ENCODE results near the gene ANKLE1. TPM values are rescaled to one million over a fixed set of nuclear protein-coding genes. Genes with fewer than 3 reads are reported as not detected.

Gene ANKLE1
- total and polyA plus RNA-seq, 2 donors (not counting 3 experiments of a cell fraction or from before 2014, with no cell fraction given): 1.9 to 3.1 TPM

GRCh38 chr19:17255150-17255621 lies 26.5 kb upstream of the ANKLE1 start:
- BruUV-seq (replicated peaks): no TSS peak
- Histone ChIP-seq H3K36me3 (ENCODE audit: control insufficient read depth in 2 of 2, extremely low read depth in 1 of 2, insufficient read depth in 2 of 2, low read length in 2 of 2) (peaks cover 0 to 36% of the 10 kb centered on the region in 2 experiments), H3K27me3 (ENCODE audit: control insufficient read depth in 2 of 2, insufficient read depth in 2 of 2, low read length in 2 of 2) (no peaks in the 10 kb centered on the region), H3K9me1 (replicated peaks; ENCODE audit: control insufficient read depth, extremely low read depth, insufficient read depth, low read length) (no peaks in the 10 kb centered on the region), H2AFZ (ENCODE audit: low read depth, low read length) (no peak overlapping the region), H3K4me3 (replicated peaks in 1 of 3; ENCODE audit: insufficient read depth in 1 of 3, low read depth in 1 of 3, low read length in 3 of 3) (no peak overlapping the region), H3K27ac (ENCODE audit: insufficient read depth, low read depth, low read length) (no peak overlapping the region), H3K4me1 (ENCODE audit: control insufficient read depth, extremely low read depth, insufficient read depth, low read length) (no peaks in the 10 kb centered on the region), H4K20me1 (replicated peaks; ENCODE audit: control insufficient read depth, extremely low read depth, insufficient read depth, low read length) (no peaks in the 10 kb centered on the region), H3K9me3 (replicated peaks; ENCODE audit: control insufficient read depth, insufficient read depth, low read length) (no peaks in the 10 kb centered on the region), H3K79me2 (ENCODE audit: control insufficient read depth, insufficient read depth, low read length) (no peaks in the 10 kb centered on the region), H3K9ac (replicated peaks; ENCODE audit: extremely low read depth, insufficient read depth, low read length) (no peak overlapping the region), H3K4me2 (ENCODE audit: insufficient read depth, low read length) (no peak overlapping the region)
- dilution Hi-C loops (cut with MboI; ENCODE audit: extremely low pct_ligation_motif_present, low sequenced_read_pairs) (no loop called here), intact Hi-C loops (cut with micrococcal nuclease) (no loop called here)
- FAIRE-seq: no peak
- no peak for DNase-seq (ENCODE audit: low read depth, low spot score)
- TF ChIP-seq MYC (IDR thresholded peaks at IDR 0.05; ENCODE audit: low read depth, low read length) (no peak), POLR2A (IDR thresholded peaks at IDR 0.05; ENCODE audit: low read depth, low read length) (no peak), FOS (IDR thresholded peaks at IDR 0.05; ENCODE audit: borderline replicate concordance, insufficient read depth, low read length) (no peak), JUN (IDR thresholded peaks at IDR 0.05; ENCODE audit: borderline replicate concordance, insufficient read depth, insufficient read length, low read depth) (no peak), MAX (IDR thresholded peaks at IDR 0.05; ENCODE audit: insufficient read depth, insufficient read length) (no peak), CTCF (IDR thresholded peaks at IDR 0.05; ENCODE audit: extremely low read depth in 1 of 2, insufficient read depth in 1 of 2, low read depth in 1 of 2, low read length in 2 of 2) (no peak), EZH2 (IDR thresholded peaks at IDR 0.05; ENCODE audit: borderline replicate concordance, low read depth, low read length, severe bottlenecking) (no peak), POLR2AphosphoS5 (IDR thresholded peaks at IDR 0.05; ENCODE audit: insufficient read depth, low read depth, low read length) (no peak), GATA2 (IDR thresholded peaks at IDR 0.05; ENCODE audit: insufficient read depth, insufficient read length, low read depth, low read length) (no peak)
- ChIA-PET POLR2A (no interaction called here), CTCF (interaction anchor here (0.8 to 1.5 kb wide), 2 partner anchors 27 to 40 kb away, joined by 4 to 5 read pairs; partner anchors contain the start of gene USE1)
